Suprapubic skin (tissue), 4 donors: Measurements from ENCODE around the gene SH3PXD2B.
"Not testable (repeated sequence)": the region's sequence is repeated elsewhere in the genome, so short reads cannot be mapped to it uniquely, and the experiment has no call there.

Experiments used
- POLR2A ChIP-seq, 2 donors: fragments of 450-650 bp; IDR thresholded peaks; one replicate each; pipeline ENCODE4 v1.6.1; 2017; ENCODE audit warnings: antibody characterized with exemption in 2 of 2, mild to moderate bottlenecking in 2 of 2, moderate library complexity in 2 of 2
- POLR2AphosphoS5 ChIP-seq, 3 donors: sonication (generic); formaldehyde crosslinking; IDR thresholded peaks; one replicate each; pipeline ENCODE4 v1.6.1; 2017; ENCODE audit warnings: antibody characterized with exemption in 3 of 3

DNA sequence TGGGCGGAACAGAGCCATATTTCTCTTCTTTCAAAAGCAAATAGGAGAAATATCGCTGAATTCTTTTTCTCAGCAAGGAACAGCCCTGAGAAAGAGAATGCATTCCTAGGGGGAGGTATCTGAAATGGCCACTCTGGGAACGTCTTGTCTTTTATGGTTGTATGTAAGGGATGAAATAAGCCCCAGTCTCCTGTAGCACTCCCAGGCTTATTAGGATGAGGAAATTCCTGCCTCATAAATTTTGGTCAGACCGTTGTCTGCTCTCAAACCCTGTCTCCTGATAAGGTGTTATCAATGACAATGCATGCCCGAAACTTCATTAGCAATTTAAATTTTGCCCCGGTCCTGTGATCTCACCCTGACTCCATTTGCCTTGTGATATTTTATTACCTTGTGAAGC, 52.3 kb downstream of the SH3PXD2B start:
- not testable (repeated sequence) for TF ChIP-seq POLR2A, POLR2AphosphoS5 (IDR thresholded peaks at IDR 0.05)
